Liver (tissue), 9 donors: ENCODE measurements around the gene PSMD6. TPM values are rescaled to one million over a fixed set of nuclear protein-coding genes. Genes with fewer than 3 reads are reported as not detected.

Experiments used
- DNase-seq: peaks from one replicate; pipeline ENCODE4 v3.0.0-alpha.2; 2017; ENCODE audit warnings: low spot score
- H3K27ac ChIP-seq, 2 donors: one replicate each; pipeline ENCODE4 v1.7.0; 2013; ENCODE audit warnings: inconsistent platforms in 2 of 2, low read length in 2 of 2, control low read depth in 1 of 2, low read depth in 1 of 2, mild to moderate bottlenecking in 1 of 2
- H3K27me3 ChIP-seq, 4 donors: one replicate each; pipeline versions ENCODE4 v1.6.1 to v1.7.0; 2013; ENCODE audit warnings: low read length in 3 of 4, inconsistent platforms in 1 of 4, mild to moderate bottlenecking in 1 of 4, moderate library complexity in 1 of 4; ENCODE audit not compliant: control insufficient read depth in 4 of 4, insufficient read depth in 4 of 4
- H3K36me3 ChIP-seq, 4 donors: one replicate each; pipeline versions ENCODE4 v1.6.1 to v1.7.0; 2013; ENCODE audit warnings: low read length in 3 of 4, mild to moderate bottlenecking in 3 of 4, low read depth in 1 of 4, moderate library complexity in 1 of 4; ENCODE audit not compliant: control insufficient read depth in 4 of 4, insufficient read depth in 3 of 4
- H3K4me1 ChIP-seq, 4 donors: one replicate each; pipeline versions ENCODE4 v1.6.1 to v1.7.0; 2013; ENCODE audit warnings: low read length in 3 of 4, mild to moderate bottlenecking in 3 of 4, moderate library complexity in 1 of 4; ENCODE audit not compliant: control insufficient read depth in 4 of 4, insufficient read depth in 4 of 4
- H3K4me3 ChIP-seq, 3 donors: one replicate each; pipeline versions ENCODE4 v1.6.1 to v1.7.0; 2013; ENCODE audit warnings: low read length in 3 of 3, control low read depth in 1 of 3, low read depth in 1 of 3, mild to moderate bottlenecking in 1 of 3
- H3K9ac ChIP-seq, 2 donors: one replicate each; pipeline ENCODE4 v1.7.0; 2013; ENCODE audit warnings: low read length in 2 of 2, mild to moderate bottlenecking in 2 of 2, moderate library complexity in 2 of 2, control low read depth in 1 of 2, low read depth in 1 of 2
- H3K9me3 ChIP-seq, 4 donors: one replicate each; pipeline versions ENCODE4 v1.6.1 to v1.7.0; 2013; ENCODE audit warnings: low read length in 3 of 4; ENCODE audit not compliant: control insufficient read depth in 4 of 4
- EGR1 ChIP-seq, 2 donors: IDR thresholded peaks; 2 replicates each; pipeline ENCODE4 v1.6.1; 2016 to 2018; ENCODE audit warnings: antibody characterized with exemption in 2 of 2, low read depth in 2 of 2
- FOXA1 ChIP-seq: IDR thresholded peaks from 2 replicates; pipeline ENCODE4 v1.6.1; 2016; ENCODE audit warnings: antibody characterized with exemption
- FOXA2 ChIP-seq: IDR thresholded peaks from 2 replicates; pipeline ENCODE4 v1.6.1; 2016; ENCODE audit warnings: antibody characterized with exemption
- GABPA ChIP-seq, 2 donors: IDR thresholded peaks in 1 of 2; conservative IDR thresholded peaks in 1 of 2; 2 replicates each; pipeline ENCODE4 v1.6.1; 2016; ENCODE audit warnings: antibody characterized with exemption in 2 of 2, mild to moderate bottlenecking in 1 of 2, moderate library complexity in 1 of 2
- HNF4A ChIP-seq, 2 donors: conservative IDR thresholded peaks; 2 replicates each; pipeline ENCODE4 v1.6.1; 2016; ENCODE audit warnings: antibody characterized with exemption in 2 of 2, mild to moderate bottlenecking in 2 of 2
- HNF4G ChIP-seq: IDR thresholded peaks from 2 replicates; pipeline ENCODE4 v1.6.1; 2016; ENCODE audit warnings: antibody characterized with exemption
- JUND ChIP-seq, 2 donors: IDR thresholded peaks; 2 replicates each; pipeline ENCODE4 v1.6.1; 2016; ENCODE audit warnings: antibody characterized with exemption in 2 of 2
- RAD21 ChIP-seq, 2 donors: IDR thresholded peaks; 2 replicates each; pipeline ENCODE4 v1.6.1; 2016; ENCODE audit warnings: antibody characterized with exemption in 2 of 2, mild to moderate bottlenecking in 2 of 2
- RXRA ChIP-seq, 2 donors: IDR thresholded peaks; 2 replicates each; pipeline ENCODE4 v1.6.1; 2017 to 2018; ENCODE audit warnings: antibody characterized with exemption in 2 of 2, mild to moderate bottlenecking in 1 of 2
- SP1 ChIP-seq: IDR thresholded peaks from 2 replicates; pipeline ENCODE4 v1.6.1; 2018; ENCODE audit warnings: antibody characterized with exemption, mild to moderate bottlenecking
- YY1 ChIP-seq: IDR thresholded peaks from 2 replicates; pipeline ENCODE4 v1.6.1; 2016; ENCODE audit warnings: antibody characterized with exemption, mild to moderate bottlenecking
- WGBS: extraction: QIAGEN DNeasy Blood & Tissue Kit; methylation state at CpG from one replicate; pipeline ENCODE4 v1.1.7; 2013; 5-methylcytosine and 5-hydroxymethylcytosine counted together
- polyA plus RNA-seq, 2 donors: library from polyadenylated mRNA; stranded (reverse) in 1 of 2; unstranded in 1 of 2; fragments of 200-250 nt in 1 of 2; fragments of >200 nt in 1 of 2; fragmentation: Nextera tagmentation in 1 of 2; extraction: Ambion mirVana in 1 of 2; gene quantifications; one replicate each; pipeline versions ENCODE4 v1.2.1 to v1.2.3, GENCODE V29; 2013 to 2015
- total RNA-seq, 2 donors: library from RNA; depleted of rRNA; stranded (reverse); fragments of >200 nt; gene quantifications; one replicate each; pipeline ENCODE4 v1.2.3, GENCODE V29; 2014
- TF ChIP-seq, protein P1 (sequence below): IDR thresholded peaks from 2 replicates; pipeline ENCODE4 v1.6.1; 2016; ENCODE audit warnings: antibody characterized with exemption
- TF ChIP-seq, protein P2 (sequence below): fragments of 150-350 bp; IDR thresholded peaks from 2 replicates; pipeline ENCODE4 v1.5.1; 2017; ENCODE audit warnings: improper control_type of control experiment, low read depth, low read length; ENCODE audit not compliant: missing input control
- TF ChIP-seq, protein P3 (sequence below): IDR thresholded peaks from 2 replicates; pipeline ENCODE4 v1.6.1; 2016; ENCODE audit warnings: antibody characterized with exemption
- TF ChIP-seq, protein P4 (sequence below): IDR thresholded peaks from 2 replicates; pipeline ENCODE4 v1.6.1; 2016; ENCODE audit warnings: antibody characterized with exemption, mild to moderate bottlenecking
- donor health status: healthy.
- donor health status: healthy.
- donor health status: healthy.
- donor health status: healthy.
- donor health status: healthy.

The PSMD6 gene
- total and polyA plus RNA-seq, 4 donors = 49.3 to 72.7 (median 54.9) TPM

DNA sequence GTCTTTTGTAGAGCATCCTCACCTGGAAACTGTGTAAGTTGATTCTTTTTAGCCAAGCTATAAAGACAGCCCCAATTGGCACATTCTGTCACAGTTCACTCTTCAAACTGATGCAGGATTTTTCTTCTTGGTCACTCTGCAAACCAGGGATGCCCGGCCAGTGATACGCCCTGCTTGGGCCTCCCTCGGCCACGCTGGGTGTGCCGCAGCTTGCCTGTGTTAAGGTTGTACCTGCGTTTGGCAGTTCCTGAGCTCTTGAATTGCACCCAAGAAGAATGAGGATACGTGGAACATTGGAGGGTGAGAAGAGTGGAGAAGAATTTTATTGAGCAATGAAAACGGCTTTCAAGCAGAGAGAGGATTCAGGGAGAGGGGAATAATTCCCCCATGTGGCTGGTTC is 49.9 kb downstream of the PSMD6 start:
- Histone ChIP-seq H3K27me3 (no peaks in the 10 kb centered on the region), H3K36me3 (no peaks in the 10 kb centered on the region), H3K4me1 (peaks cover 16 to 61% (median 46%) of the 10 kb centered on the region in 4 donors), H3K27ac (peak overlapping the region in 1 of 2 donors; percentile 5), H3K9ac (no peak overlapping the region), H3K4me3 (no peak overlapping the region), H3K9me3 (no peaks in the 10 kb centered on the region)
- TF ChIP-seq RAD21 (IDR thresholded peaks at IDR 0.05) (no peak), FOXA2 (no peak), HNF4G (no peak), SP1 (no peak), FOXA1 (no peak), GABPA (IDR thresholded peaks at IDR 0.05 in 1 of 2, conservative IDR thresholded peaks at IDR 0.05 in 1 of 2) (no peak), EGR1 (IDR thresholded peaks at IDR 0.05; ENCODE audit: low read depth in 2 of 2) (no peak)
- TF ChIP-seq, protein P1, sequence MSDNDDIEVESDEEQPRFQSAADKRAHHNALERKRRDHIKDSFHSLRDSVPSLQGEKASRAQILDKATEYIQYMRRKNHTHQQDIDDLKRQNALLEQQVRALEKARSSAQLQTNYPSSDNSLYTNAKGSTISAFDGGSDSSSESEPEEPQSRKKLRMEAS = no peak
- TF ChIP-seq, protein P2, sequence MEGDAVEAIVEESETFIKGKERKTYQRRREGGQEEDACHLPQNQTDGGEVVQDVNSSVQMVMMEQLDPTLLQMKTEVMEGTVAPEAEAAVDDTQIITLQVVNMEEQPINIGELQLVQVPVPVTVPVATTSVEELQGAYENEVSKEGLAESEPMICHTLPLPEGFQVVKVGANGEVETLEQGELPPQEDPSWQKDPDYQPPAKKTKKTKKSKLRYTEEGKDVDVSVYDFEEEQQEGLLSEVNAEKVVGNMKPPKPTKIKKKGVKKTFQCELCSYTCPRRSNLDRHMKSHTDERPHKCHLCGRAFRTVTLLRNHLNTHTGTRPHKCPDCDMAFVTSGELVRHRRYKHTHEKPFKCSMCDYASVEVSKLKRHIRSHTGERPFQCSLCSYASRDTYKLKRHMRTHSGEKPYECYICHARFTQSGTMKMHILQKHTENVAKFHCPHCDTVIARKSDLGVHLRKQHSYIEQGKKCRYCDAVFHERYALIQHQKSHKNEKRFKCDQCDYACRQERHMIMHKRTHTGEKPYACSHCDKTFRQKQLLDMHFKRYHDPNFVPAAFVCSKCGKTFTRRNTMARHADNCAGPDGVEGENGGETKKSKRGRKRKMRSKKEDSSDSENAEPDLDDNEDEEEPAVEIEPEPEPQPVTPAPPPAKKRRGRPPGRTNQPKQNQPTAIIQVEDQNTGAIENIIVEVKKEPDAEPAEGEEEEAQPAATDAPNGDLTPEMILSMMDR = no peak
- TF ChIP-seq, protein P3, sequence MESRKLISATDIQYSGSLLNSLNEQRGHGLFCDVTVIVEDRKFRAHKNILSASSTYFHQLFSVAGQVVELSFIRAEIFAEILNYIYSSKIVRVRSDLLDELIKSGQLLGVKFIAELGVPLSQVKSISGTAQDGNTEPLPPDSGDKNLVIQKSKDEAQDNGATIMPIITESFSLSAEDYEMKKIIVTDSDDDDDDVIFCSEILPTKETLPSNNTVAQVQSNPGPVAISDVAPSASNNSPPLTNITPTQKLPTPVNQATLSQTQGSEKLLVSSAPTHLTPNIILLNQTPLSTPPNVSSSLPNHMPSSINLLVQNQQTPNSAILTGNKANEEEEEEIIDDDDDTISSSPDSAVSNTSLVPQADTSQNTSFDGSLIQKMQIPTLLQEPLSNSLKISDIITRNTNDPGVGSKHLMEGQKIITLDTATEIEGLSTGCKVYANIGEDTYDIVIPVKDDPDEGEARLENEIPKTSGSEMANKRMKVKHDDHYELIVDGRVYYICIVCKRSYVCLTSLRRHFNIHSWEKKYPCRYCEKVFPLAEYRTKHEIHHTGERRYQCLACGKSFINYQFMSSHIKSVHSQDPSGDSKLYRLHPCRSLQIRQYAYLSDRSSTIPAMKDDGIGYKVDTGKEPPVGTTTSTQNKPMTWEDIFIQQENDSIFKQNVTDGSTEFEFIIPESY = no peak
- TF ChIP-seq, protein P4, sequence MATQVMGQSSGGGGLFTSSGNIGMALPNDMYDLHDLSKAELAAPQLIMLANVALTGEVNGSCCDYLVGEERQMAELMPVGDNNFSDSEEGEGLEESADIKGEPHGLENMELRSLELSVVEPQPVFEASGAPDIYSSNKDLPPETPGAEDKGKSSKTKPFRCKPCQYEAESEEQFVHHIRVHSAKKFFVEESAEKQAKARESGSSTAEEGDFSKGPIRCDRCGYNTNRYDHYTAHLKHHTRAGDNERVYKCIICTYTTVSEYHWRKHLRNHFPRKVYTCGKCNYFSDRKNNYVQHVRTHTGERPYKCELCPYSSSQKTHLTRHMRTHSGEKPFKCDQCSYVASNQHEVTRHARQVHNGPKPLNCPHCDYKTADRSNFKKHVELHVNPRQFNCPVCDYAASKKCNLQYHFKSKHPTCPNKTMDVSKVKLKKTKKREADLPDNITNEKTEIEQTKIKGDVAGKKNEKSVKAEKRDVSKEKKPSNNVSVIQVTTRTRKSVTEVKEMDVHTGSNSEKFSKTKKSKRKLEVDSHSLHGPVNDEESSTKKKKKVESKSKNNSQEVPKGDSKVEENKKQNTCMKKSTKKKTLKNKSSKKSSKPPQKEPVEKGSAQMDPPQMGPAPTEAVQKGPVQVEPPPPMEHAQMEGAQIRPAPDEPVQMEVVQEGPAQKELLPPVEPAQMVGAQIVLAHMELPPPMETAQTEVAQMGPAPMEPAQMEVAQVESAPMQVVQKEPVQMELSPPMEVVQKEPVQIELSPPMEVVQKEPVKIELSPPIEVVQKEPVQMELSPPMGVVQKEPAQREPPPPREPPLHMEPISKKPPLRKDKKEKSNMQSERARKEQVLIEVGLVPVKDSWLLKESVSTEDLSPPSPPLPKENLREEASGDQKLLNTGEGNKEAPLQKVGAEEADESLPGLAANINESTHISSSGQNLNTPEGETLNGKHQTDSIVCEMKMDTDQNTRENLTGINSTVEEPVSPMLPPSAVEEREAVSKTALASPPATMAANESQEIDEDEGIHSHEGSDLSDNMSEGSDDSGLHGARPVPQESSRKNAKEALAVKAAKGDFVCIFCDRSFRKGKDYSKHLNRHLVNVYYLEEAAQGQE = no peak
- 90% methylated on average over 8 of the region's 8 CpGs for WGBS
- no peak for DNase-seq

DNA sequence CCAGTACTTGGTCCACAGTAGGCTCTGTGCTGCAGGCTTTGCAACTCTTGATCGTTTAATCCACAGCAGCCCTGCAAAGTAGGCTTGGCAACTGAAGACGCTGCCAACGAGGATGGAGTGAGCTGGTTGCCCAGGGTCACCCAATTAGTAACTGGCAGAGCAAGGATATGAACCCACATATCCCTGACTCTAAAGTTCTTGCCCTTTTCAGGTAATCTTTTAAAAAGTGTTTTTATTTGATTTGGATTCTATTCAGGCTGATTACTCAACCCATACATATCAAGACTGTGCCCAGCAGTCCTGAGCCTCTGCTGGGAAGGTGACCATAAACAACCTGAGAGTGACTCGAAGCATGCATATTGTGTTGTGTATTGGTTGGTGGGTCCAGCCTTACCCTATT is 50.3 kb downstream of the PSMD6 start:
- Histone ChIP-seq H3K9ac (no peak overlapping the region), H3K4me1 (peaks cover 16 to 63% (median 48%) of the 10 kb centered on the region in 4 donors), H3K27me3 (no peaks in the 10 kb centered on the region), H3K9me3 (no peaks in the 10 kb centered on the region), H3K4me3 (no peak overlapping the region), H3K27ac (peak overlapping the region in 1 of 2 donors; percentile 5), H3K36me3 (no peaks in the 10 kb centered on the region)
- no peak for TF ChIP-seq FOXA2
- peak in 1 of 2 donors; percentile 26 for TF ChIP-seq JUND (IDR thresholded peaks at IDR 0.05)
- TF ChIP-seq YY1 = peak; percentile 48
- TF ChIP-seq, protein P3 = peak; percentile 40
- no peak for TF ChIP-seq FOXA1
- TF ChIP-seq HNF4A (conservative IDR thresholded peaks at IDR 0.05) = peak; percentile 68 to 79
- TF ChIP-seq RXRA (IDR thresholded peaks at IDR 0.05) = peak; percentile 45 to 85
- DNase-seq = no peak
- 38% methylated on average over 4 of the region's 4 CpGs for WGBS
